ENCODE results near the gene SYNDIG1.

The SYNDIG1 gene

GRCh38 chr20:24588047-24588635 lies 118.7 kb downstream of the SYNDIG1 start:
- DNase-seq = no peak

- DNase-seq = no peak
Observed at GRCh38 chr20:24588725-24589340, 119.4 kb downstream of the SYNDIG1 start.

- no peak for DNase-seq
Observed at GRCh38 chr20:24589381-24589780, 120.0 kb downstream of the SYNDIG1 start.

- DNase-seq = no peak
Observed at GRCh38 chr20:24589815-24590177, 120.4 kb downstream of the SYNDIG1 start.

GRCh38 chr20:24590178-24590982 lies 121.0 kb downstream of the SYNDIG1 start:
- DNase-seq = no peak

- DNase-seq = no peak
Observed at GRCh38 chr20:24597051-24597450, 127.6 kb downstream of the SYNDIG1 start.

GRCh38 chr20:24598346-24598745 lies 128.9 kb downstream of the SYNDIG1 start:
- no peak for DNase-seq

GRCh38 chr20:24598996-24599395 lies 129.6 kb downstream of the SYNDIG1 start:
- no peak for DNase-seq

- DNase-seq = no peak
Observed at GRCh38 chr20:24600012-24600411, 130.6 kb downstream of the SYNDIG1 start.

- DNase-seq = no peak
Observed at GRCh38 chr20:24603454-24603853, 134.0 kb downstream of the SYNDIG1 start.

- DNase-seq = no peak
Observed at GRCh38 chr20:24604966-24605665, 135.7 kb downstream of the SYNDIG1 start.

GRCh38 chr20:24605937-24606455 lies 136.6 kb downstream of the SYNDIG1 start:
- DNase-seq = no peak

- no peak for DNase-seq
Observed at GRCh38 chr20:24607402-24607801, 138.0 kb downstream of the SYNDIG1 start.

GRCh38 chr20:24608926-24609667 lies 139.7 kb downstream of the SYNDIG1 start:
- no peak for DNase-seq

- no peak for DNase-seq
Observed at GRCh38 chr20:24609757-24610156, 140.3 kb downstream of the SYNDIG1 start.

GRCh38 chr20:24610341-24611115 lies 141.1 kb downstream of the SYNDIG1 start:
- DNase-seq = no peak

- no peak for DNase-seq
Observed at GRCh38 chr20:24611360-24612140, 142.1 kb downstream of the SYNDIG1 start.

- no peak for DNase-seq
Observed at GRCh38 chr20:24612799-24613775, 143.7 kb downstream of the SYNDIG1 start.

- DNase-seq = no peak
Observed at GRCh38 chr20:24614341-24614740, 144.9 kb downstream of the SYNDIG1 start.

GRCh38 chr20:24615353-24615752 lies 145.9 kb downstream of the SYNDIG1 start:
- no peak for DNase-seq
